ENCODE data around the gene RAE1.
"Not testable (repeated sequence)": the region's sequence is repeated elsewhere in the genome, so short reads cannot be mapped to it uniquely, and the experiment has no call there.

DNA sequence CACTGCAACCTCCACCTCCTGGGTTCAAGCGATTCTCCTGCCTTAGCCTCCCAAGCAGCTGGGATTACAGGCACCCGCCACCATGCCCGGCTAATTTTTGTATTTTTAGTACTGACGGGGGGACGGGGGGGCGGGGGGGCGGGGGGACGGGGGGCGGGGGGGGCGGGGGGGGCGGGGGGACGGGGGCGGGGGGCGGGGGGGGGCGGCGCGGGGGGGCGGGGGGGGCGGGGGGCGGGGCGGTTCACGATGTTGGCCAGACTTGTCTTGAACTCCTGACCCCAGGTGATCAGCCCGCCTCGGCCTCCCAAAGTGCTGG, 371 bp upstream of the RAE1 start:
- TF ChIP-seq, protein P1, sequence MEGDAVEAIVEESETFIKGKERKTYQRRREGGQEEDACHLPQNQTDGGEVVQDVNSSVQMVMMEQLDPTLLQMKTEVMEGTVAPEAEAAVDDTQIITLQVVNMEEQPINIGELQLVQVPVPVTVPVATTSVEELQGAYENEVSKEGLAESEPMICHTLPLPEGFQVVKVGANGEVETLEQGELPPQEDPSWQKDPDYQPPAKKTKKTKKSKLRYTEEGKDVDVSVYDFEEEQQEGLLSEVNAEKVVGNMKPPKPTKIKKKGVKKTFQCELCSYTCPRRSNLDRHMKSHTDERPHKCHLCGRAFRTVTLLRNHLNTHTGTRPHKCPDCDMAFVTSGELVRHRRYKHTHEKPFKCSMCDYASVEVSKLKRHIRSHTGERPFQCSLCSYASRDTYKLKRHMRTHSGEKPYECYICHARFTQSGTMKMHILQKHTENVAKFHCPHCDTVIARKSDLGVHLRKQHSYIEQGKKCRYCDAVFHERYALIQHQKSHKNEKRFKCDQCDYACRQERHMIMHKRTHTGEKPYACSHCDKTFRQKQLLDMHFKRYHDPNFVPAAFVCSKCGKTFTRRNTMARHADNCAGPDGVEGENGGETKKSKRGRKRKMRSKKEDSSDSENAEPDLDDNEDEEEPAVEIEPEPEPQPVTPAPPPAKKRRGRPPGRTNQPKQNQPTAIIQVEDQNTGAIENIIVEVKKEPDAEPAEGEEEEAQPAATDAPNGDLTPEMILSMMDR (IDR thresholded peaks at IDR 0.05): not testable (repeated sequence)
- TF ChIP-seq POLR2A (IDR thresholded peaks at IDR 0.05): not testable (repeated sequence)
